CD14-positive monocyte (primary cell): ENCODE data around the gene RSRC1. TPM values are rescaled to one million over a fixed set of nuclear protein-coding genes. Genes with fewer than 3 reads are reported as not detected.
A peak's percentile ranks its signal among the peaks of the same experiment; 100 is the strongest.

ENCODE experiments used
- DNase-seq, 3 donors: peaks; one replicate each; pipeline ENCODE4 v3.0.0-alpha.2; 2011 to 2022
- H2AFZ ChIP-seq: 2 replicates; pipeline ENCODE4 v1.6.0; 2012; ENCODE audit warnings: mild to moderate bottlenecking, low read depth, low read length, inconsistent platforms; ENCODE audit not compliant: insufficient read depth, poor library complexity, severe bottlenecking
- H3K27ac ChIP-seq, 2 donors: 1 replicate in 1 of 2; 2 replicates in 1 of 2; pipeline ENCODE4 v1.5.1; 2012 to 2013; ENCODE audit warnings: low read length in 2 of 2, control low read depth in 1 of 2, inconsistent platforms in 1 of 2, low read depth in 1 of 2, mild to moderate bottlenecking in 1 of 2
- H3K27me3 ChIP-seq, 2 donors: one replicate each; pipeline versions ENCODE4 v1.6.0 to v1.6.1; 2011 to 2013; ENCODE audit warnings: low read length in 2 of 2; ENCODE audit not compliant: control insufficient read depth in 2 of 2, insufficient read depth in 2 of 2
- H3K36me3 ChIP-seq, 2 donors: replicated peaks in 1 of 2; 1 replicate in 1 of 2; 2 replicates in 1 of 2; pipeline versions ENCODE4 v1.5.1 to v1.6.1; 2012 to 2013; ENCODE audit warnings: low read length in 2 of 2, control low read depth in 1 of 2, inconsistent platforms in 1 of 2, mild to moderate bottlenecking in 1 of 2; ENCODE audit not compliant: insufficient read depth in 2 of 2, control insufficient read depth in 1 of 2
- H3K4me1 ChIP-seq, 2 donors: 1 replicate in 1 of 2; 2 replicates in 1 of 2; pipeline versions ENCODE4 v1.5.1 to v1.6.1; 2012 to 2013; ENCODE audit warnings: low read length in 2 of 2, control low read depth in 1 of 2, inconsistent platforms in 1 of 2, mild to moderate bottlenecking in 1 of 2, moderate library complexity in 1 of 2; ENCODE audit not compliant: insufficient read depth in 2 of 2, control insufficient read depth in 1 of 2
- H3K4me2 ChIP-seq: replicated peaks from 2 replicates; pipeline ENCODE3; 2012; ENCODE audit warnings: low read length, moderate library complexity, mild to moderate bottlenecking; ENCODE audit not compliant: poor library complexity, severe bottlenecking; ENCODE audit errors: extremely low read depth
- H3K4me3 ChIP-seq, 3 experiments: fragments of 200-600 bp in 1 of 3; sonication (generic) in 1 of 3; replicated peaks in 1 of 3; 1 replicate in 2 of 3; 2 replicates in 1 of 3; pipeline ENCODE4 v1.5.1; 2011 to 2013; ENCODE audit warnings: low read length in 3 of 3, mild to moderate bottlenecking in 3 of 3, control low read depth in 2 of 3, low read depth in 2 of 3, inconsistent platforms in 1 of 3, moderate library complexity in 1 of 3
- H3K79me2 ChIP-seq: 2 replicates; pipeline ENCODE4 v1.6.0; 2012; ENCODE audit warnings: mild to moderate bottlenecking, control low read depth, inconsistent platforms, low read length, moderate library complexity; ENCODE audit not compliant: insufficient read depth
- H3K9ac ChIP-seq: 2 replicates; pipeline ENCODE4 v1.6.0; 2017; ENCODE audit warnings: low read length, mild to moderate bottlenecking; ENCODE audit not compliant: insufficient read depth, poor library complexity, severe bottlenecking
- H3K9me3 ChIP-seq, 2 donors: replicated peaks in 1 of 2; 1 replicate in 1 of 2; 2 replicates in 1 of 2; pipeline versions ENCODE4 v1.5.1 to v1.6.1; 2012 to 2013; ENCODE audit warnings: low read length in 2 of 2, control low read depth in 1 of 2; ENCODE audit not compliant: control insufficient read depth in 1 of 2, insufficient read depth in 1 of 2
- H4K20me1 ChIP-seq: 2 replicates; pipeline ENCODE4 v1.6.0; 2012; ENCODE audit warnings: mild to moderate bottlenecking, low read length, control low read depth, moderate library complexity; ENCODE audit not compliant: insufficient read depth
- H3K27ac Mint-ChIP-seq, 7 donors: one replicate each; pipeline ENCODE4 v1.8.0; 2020; ENCODE audit warnings: mild to moderate bottlenecking in 7 of 7, mixed read lengths in 7 of 7, moderate library complexity in 6 of 7, inconsistent platforms in 2 of 7
- H3K27me3 Mint-ChIP-seq, 3 donors: one replicate each; pipeline ENCODE4 v1.8.0; 2021 to 2022; ENCODE audit warnings: low read depth in 3 of 3, mild to moderate bottlenecking in 3 of 3, mixed read lengths in 3 of 3, moderate library complexity in 3 of 3, inconsistent platforms in 1 of 3
- H3K36me3 Mint-ChIP-seq, 2 donors: one replicate each; pipeline ENCODE4 v1.8.0; 2020; ENCODE audit warnings: mixed read lengths in 2 of 2, inconsistent platforms in 1 of 2, mild to moderate bottlenecking in 1 of 2
- H3K4me1 Mint-ChIP-seq: one replicate; pipeline ENCODE4 v1.8.0; 2020; ENCODE audit warnings: mild to moderate bottlenecking, mixed read lengths
- H3K4me3 Mint-ChIP-seq, 2 donors: one replicate each; pipeline ENCODE4 v1.8.0; 2020; ENCODE audit warnings: mild to moderate bottlenecking in 2 of 2, mixed read lengths in 2 of 2, moderate library complexity in 1 of 2
- H3K9me3 Mint-ChIP-seq, 7 donors: one replicate each; pipeline ENCODE4 v1.8.0; 2020 to 2022; ENCODE audit warnings: mixed read lengths in 7 of 7, mild to moderate bottlenecking in 6 of 7, moderate library complexity in 6 of 7, inconsistent platforms in 2 of 7
- CTCF ChIP-seq: fragments of 200-600 bp; IDR thresholded peaks from one replicate; pipeline ENCODE4 v1.8.0; 2022; ENCODE audit warnings: antibody characterized with exemption, mild to moderate bottlenecking
- WGBS: methylation state at CpG from one replicate; pipeline ENCODE4 v1.1.5; 2013; ENCODE audit warnings: missing lambda C conversion rate; ENCODE audit not compliant: insufficient coverage; 5-methylcytosine and 5-hydroxymethylcytosine counted together
- intact Hi-C, 2 donors: fragments of 100-400 bp; cut with micrococcal nuclease; formaldehyde crosslinking; loops; one replicate each; pipeline versions ENCODE4 v1.15.0 to v1.15.1; 2023
- polyA plus RNA-seq, 3 donors: library from polyadenylated mRNA; depleted of rRNA in 1 of 3; unstranded in 2 of 3; stranded (reverse) in 1 of 3; fragments of 300-500 nt in 2 of 3; fragments of >200 nt in 1 of 3; fragmentation: Illumina TruSeq in 2 of 3; gene quantifications; 1 replicate in 2 of 3; 2 replicates in 1 of 3; pipeline ENCODE4 v1.2.3, GENCODE V29; 2012 to 2021

The RSRC1 gene
- polyA plus RNA-seq, 3 donors = 6.6 to 31.7 (median 15.1) TPM

- Histone ChIP-seq H3K27ac (no peak overlapping the region), H3K4me1 (no peaks in the 10 kb centered on the region), H3K4me3 (no peak overlapping the region), H2AFZ (no peak overlapping the region), H3K9me3 (no peaks in the 10 kb centered on the region), H3K27me3 (no peaks in the 10 kb centered on the region), H3K79me2 (no peaks in the 10 kb centered on the region), H3K4me2 (no peak overlapping the region), H3K9ac (no peak overlapping the region), H4K20me1 (no peaks in the 10 kb centered on the region), H3K36me3 (no peaks in the 10 kb centered on the region)
- Mint-ChIP-seq H3K4me1 (no peaks in the 10 kb centered on the region), H3K9me3 (peaks cover 0 to 6% (median 0%) of the 10 kb centered on the region in 7 donors), H3K27ac (no peak overlapping the region), H3K27me3 (no peaks in the 10 kb centered on the region), H3K36me3 (no peaks in the 10 kb centered on the region), H3K4me3 (no peak overlapping the region)
- intact Hi-C loops = no loop called here
- no peak for DNase-seq
- 100% methylated on average over 1 of the region's 2 CpGs for WGBS
- no peak for TF ChIP-seq CTCF
These were observed 382.1 kb downstream of the RSRC1 start for GRCh38 chr3:158491968-158492367.

GRCh38 chr3:158492685-158493084 is 382.8 kb downstream of the RSRC1 start:
- H3K27me3 Mint-ChIP-seq = no peaks in the 10 kb centered on the region
- peaks cover 0 to 11% (median 6%) of the 10 kb centered on the region in 7 donors for H3K9me3 Mint-ChIP-seq
- Histone ChIP-seq H3K4me2 (no peak overlapping the region), H2AFZ (no peak overlapping the region), H3K9me3 (peaks cover 0 to 2% of the 10 kb centered on the region in 2 donors), H3K36me3 (no peaks in the 10 kb centered on the region), H3K27me3 (no peaks in the 10 kb centered on the region), H3K4me3 (no peak overlapping the region), H3K27ac (no peak overlapping the region), H3K4me1 (no peaks in the 10 kb centered on the region), H3K9ac (no peak overlapping the region), H3K79me2 (no peaks in the 10 kb centered on the region), H4K20me1 (no peaks in the 10 kb centered on the region)
- intact Hi-C loops = no loop called here
- TF ChIP-seq CTCF = no peak
- WGBS = no CpG with 5 or more reads among the region's 3 CpGs
- peak overlapping the region in 1 of 7 donors; percentile 5 for H3K27ac Mint-ChIP-seq
- no peak overlapping the region for H3K4me3 Mint-ChIP-seq
- H3K36me3 Mint-ChIP-seq = peaks cover 0 to 6% of the 10 kb centered on the region in 2 donors
- DNase-seq = no peak
- H3K4me1 Mint-ChIP-seq = no peaks in the 10 kb centered on the region
